Measurements from ENCODE around the gene RRAS2.
"Not testable (repeated sequence)": the region's sequence is repeated elsewhere in the genome, so short reads cannot be mapped to it uniquely, and the experiment has no call there.

RRAS2 gene

GRCh38 chr11:14373941-14374646 lies 15.1 kb upstream of the RRAS2 start:
- no peak for FAIRE-seq
- DNase-seq (ENCODE audit: extremely low spot score, insufficient read length, low read depth): no peak

DNA sequence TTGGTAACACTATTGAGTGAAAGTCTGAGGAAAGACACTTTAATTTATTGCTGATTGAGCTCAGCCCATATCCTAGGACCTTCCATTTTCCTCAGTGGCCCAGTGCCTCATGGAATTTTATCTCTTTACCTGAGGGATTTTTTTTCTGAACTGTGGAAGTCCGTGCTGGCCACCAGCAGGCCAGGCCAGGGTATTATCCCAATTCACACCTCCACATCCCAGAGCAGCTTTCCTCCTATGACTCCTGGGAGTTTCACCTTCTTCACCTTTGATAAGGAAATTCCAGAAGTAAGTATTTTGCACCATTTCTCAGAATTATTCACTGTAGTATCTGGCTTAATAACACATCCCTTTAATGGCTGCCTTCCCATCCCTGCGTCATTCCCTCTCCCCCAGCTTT lies 13.0 kb upstream of the RRAS2 start:
- FAIRE-seq (no peak), DNase-seq (ENCODE audit: extremely low spot score, insufficient read length, low read depth) (no peak)

DNA sequence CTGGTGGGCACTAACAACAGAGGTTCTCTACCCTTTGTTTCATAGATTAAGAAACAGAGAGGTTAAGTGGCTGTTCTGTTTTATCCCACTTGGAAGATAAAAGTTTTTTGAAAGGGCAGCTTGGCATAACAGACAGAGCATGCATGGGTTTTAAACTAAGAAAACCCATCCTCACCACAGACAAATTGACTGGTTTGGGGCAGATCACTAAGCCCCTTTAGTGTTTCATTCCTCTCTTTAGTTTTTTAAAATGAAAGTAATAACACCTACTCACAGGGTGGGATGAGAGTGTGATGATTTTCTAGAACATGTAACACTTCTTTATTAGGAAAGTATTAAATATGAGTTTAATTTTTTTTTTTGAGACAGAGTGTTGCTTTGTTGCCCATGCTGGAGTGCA lies 12.3 kb upstream of the RRAS2 start:
- DNase-seq (ENCODE audit: extremely low spot score, insufficient read length, low read depth) (no peak), FAIRE-seq (no peak)

DNA sequence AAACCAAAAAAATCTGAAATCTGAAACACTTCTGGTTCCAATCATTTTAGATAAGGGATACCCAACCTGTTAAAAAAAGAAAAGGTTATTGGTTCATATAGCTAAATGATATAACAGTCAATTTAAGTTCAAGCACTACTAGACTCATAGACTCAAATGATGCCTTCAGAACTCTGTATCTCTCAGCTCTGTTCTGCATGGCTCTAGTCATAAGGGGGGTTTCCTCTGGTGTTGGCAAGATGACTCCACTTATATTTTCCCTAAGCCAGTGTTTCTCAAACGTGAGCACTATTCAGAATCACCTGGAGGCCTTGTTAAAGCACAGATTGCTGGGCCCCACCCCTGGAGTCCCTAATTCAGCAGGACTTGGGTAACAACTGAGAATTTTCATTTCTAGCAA lies 11.5 kb upstream of the RRAS2 start:
- no peak for DNase-seq (ENCODE audit: extremely low spot score, insufficient read length, low read depth)
- FAIRE-seq: no peak

DNA sequence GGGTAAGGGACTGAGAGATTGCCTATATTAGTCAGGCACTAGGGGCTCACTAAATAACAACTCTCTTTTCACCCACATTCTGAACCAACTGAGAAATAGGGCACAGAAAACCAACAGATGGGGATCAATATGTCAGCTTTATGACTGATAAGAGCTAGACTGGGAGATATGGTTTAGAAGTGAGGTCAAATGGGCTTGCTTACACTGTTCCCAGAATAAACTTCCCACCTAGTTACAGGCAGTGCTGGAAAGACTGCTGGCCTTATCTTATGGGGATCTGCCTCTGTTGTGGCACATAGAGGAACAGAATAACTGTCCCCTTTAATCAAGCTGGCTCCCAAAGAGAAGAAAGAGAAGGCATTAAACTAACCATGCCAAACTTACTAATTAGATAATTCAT lies 10.6 kb upstream of the RRAS2 start:
- no peak for FAIRE-seq
- DNase-seq (ENCODE audit: extremely low spot score, insufficient read length, low read depth): no peak

DNA sequence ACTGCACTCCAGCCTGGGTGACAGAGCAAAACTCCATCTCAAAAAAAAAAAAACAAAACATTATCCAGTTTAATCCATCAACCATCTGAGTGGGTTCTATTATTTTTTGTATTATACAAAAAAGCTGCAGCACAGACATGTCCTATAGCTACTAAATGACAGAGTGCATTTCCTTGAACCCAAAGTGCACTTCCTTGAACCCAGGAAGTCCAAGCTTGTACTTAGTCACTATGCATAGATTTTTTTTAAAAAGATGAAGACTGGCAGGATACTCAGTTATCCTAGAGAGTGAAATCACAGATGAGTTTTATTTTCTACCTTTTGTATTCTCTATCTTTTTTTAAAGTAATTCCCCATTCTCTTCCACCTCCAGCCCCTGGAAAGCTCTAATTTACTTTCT lies 8.0 kb upstream of the RRAS2 start:
- DNase-seq (ENCODE audit: extremely low spot score, insufficient read length, low read depth): no peak
- no peak for FAIRE-seq

DNA sequence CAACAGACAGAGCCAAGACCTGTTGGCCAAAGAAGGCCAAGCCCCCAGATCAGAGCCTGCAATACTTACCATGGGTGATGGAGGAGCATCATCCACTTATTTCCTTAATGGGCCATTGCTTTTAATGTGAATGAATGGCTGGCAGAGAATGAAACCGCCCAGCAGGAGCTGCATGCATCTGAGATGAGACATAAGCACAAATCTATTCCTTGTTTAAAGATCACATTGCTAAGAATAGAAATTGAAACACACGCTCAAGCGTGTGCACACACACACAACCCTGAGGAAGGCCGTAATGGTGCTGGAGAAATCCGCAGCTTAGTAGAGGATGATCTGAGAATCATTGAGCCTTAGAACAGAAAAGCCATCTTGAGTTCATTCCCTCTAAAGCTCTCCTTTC lies 5.3 kb upstream of the RRAS2 start:
- DNase-seq (ENCODE audit: extremely low spot score, insufficient read length, low read depth) (no peak), FAIRE-seq (no peak)

- DNase-seq (ENCODE audit: extremely low spot score, insufficient read length, low read depth) (no peak), FAIRE-seq (no peak)
Observed at GRCh38 chr11:14362611-14363010, 3.6 kb upstream of the RRAS2 start.

DNA sequence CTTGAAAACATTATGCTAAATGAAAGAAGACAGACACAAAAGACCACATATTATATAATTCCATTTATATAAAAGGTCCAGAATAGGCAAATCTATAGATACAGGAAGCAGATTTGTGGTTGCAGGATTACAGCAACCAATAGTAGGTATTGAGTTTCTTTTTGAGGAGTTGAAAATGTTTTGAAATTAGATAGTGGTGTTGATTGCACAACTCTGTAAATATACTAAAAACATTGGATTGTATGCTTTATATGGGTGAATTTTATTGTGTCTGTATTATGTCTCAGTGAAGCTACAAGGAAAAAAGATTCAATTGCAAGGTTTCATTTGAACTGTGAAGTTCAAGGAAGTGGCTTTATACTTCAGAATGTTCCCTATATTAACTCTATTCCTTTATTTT lies 3.0 kb upstream of the RRAS2 start:
- FAIRE-seq: no peak

GRCh38 chr11:14360976-14361375 lies 2.0 kb upstream of the RRAS2 start:
- FAIRE-seq (no peak), DNase-seq (ENCODE audit: extremely low spot score, insufficient read length, low read depth) (no peak)

More for the DNA sequence above, 3.0 kb upstream of the RRAS2 start:
- DNase-seq (ENCODE audit: extremely low spot score, insufficient read length, low read depth): no peak

DNA sequence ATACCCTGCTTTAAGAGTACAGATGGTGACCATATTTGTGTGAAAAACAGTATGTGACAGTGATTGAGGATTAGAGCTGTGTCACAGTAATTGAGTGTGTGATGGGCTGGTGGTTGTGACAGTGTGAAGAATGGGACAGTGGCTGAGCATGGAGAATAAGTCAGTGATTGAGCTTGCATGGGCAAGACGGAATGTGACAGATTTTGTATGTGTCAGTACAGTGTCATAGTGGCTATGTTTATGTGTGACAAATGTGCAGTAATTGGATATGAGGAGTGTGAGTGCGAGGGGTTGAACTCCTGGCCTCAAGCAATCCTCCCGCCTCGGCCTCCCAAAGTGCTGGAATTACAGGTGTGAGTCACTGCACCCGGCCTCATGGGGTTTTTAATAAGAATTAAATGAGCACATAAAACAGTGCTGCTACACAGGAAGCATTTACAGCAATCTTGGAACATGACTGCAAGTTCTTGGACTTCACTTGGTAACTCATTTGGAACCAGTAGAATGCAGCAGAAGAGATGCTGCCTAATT lies 583 bp upstream of the RRAS2 start:
- FAIRE-seq: no peak
- no peak for DNase-seq (ENCODE audit: extremely low spot score, insufficient read length, low read depth)

DNA sequence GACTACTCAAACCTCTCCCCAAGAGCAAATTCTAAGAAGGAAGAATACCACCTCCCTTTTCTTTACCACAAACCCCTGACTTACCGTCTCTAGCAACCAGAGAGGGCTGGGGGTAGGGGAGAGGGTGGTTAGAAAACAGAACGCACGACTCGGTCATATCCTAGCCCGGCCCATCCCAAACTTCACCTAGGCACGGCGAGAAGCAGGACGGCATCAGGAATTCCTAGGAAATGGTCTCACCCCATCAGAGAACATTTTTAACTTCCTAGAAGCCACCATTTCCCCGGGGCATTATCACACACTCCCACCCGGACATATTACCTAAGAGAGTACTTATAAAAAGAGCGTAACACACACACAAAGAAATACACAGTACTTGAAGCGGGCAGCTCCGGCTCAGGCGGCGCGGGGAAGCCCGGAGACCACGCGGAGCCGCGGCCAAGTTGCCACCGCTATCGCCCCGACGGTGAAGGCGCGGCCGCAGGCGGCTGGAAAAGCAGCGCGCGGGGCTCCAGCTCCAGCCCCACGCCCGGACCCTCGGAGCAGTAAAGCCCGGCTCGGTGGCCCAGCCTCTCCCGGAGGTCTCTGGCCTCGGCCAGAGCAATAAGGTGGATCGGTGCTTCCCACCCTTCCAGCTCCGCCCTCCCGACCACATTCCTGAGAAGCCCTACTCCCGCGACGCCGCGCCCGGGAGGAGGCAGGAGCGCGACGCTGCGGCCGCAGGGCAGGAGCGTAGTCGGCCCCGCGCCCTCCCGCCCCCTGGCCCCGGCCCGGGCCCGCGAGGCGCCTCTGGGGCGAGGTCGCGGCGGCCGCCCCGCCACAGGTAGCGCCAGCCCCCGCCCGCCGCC lies 878 bp downstream of the RRAS2 start:
- DNase-seq (ENCODE audit: extremely low spot score, insufficient read length, low read depth) (no peak), FAIRE-seq (no peak)

DNA sequence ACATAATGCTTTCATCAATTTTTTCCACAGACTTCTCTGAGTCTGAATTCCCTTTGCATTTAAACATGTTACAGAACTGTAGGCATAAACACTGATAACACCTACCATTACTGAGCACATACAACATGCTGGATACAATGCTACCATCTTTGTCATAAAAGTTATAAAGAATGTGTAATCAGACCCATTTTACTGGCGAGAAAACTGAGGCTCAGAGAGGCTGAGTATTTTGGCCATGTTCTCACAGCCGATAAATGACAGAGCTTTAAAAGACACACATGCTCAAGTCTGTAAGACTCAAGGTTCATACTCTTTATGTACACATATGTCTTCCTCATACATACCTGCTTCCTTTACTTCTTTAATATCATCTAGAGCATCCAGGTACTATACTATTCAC lies 2.6 kb downstream of the RRAS2 start:
- DNase-seq (ENCODE audit: extremely low spot score, insufficient read length, low read depth) (no peak), FAIRE-seq (no peak)

- DNase-seq (ENCODE audit: extremely low spot score, insufficient read length, low read depth); FAIRE-seq: not testable (repeated sequence)
Observed at GRCh38 chr11:14354604-14355003, 4.4 kb downstream of the RRAS2 start.

DNA sequence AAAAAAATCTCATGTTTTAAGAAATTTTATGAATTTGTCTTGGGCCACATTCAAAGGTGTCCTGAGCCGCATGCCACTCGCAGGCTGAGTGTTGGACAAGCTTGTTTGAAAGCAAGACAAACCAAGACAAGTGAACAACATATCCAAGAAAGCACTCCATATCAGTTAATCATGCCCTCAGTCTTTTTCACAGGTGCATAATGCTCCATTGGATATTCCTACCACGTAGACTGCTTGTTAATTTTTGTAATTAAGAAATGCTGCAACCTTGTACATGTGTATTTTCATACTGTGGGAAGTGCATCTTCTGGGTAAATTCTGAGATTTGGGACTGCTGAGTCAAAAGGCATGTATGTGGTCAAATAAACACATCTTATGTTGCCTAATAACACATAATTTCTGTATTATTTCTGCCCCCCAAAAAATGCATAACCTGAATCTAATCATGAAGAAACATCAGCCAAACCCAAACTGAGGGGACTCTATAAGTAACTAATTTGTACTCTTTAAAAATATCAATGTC lies 8.2 kb downstream of the RRAS2 start:
- FAIRE-seq (no peak), DNase-seq (ENCODE audit: extremely low spot score, insufficient read length, low read depth) (no peak)

DNA sequence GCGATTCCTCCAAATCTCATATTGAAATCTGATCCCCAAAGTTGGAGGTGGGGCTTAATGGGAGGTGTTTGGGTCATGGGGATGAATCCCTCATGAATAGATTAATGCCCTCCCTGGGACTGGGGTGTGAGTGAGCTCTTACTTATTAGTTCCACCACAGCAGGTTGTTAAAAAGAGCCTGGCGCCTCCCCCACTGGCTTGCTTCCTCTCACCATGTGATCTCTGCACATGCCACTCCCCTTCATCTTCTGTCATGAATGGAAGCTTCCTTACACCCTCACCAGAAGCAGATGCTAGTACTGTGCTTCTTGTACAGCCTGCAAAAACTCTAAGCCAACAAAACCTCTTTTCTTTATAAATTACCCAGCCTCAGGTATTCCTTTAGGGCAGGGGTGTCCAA lies 8.8 kb downstream of the RRAS2 start:
- FAIRE-seq (no peak), DNase-seq (ENCODE audit: extremely low spot score, insufficient read length, low read depth) (no peak)

DNA sequence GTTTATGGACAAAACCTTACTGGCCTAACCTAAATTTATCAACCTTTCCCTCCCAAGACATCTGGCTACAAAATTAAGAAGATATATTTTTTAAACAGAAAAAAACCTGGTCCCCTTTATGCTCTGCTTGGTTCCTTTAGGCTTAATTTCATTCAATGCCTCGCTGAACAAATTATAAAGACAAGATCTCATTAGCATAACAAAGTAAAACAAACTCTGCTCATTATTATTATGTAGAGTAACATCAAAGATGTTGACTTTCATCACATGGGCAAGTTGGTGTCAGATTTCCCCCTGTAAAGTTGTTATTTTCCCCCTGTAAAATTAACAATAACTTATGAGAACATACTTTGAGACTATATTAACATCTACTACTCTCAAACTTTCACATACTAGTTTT lies 11.0 kb downstream of the RRAS2 start:
- no peak for FAIRE-seq
- no peak for DNase-seq (ENCODE audit: extremely low spot score, insufficient read length, low read depth)

DNA sequence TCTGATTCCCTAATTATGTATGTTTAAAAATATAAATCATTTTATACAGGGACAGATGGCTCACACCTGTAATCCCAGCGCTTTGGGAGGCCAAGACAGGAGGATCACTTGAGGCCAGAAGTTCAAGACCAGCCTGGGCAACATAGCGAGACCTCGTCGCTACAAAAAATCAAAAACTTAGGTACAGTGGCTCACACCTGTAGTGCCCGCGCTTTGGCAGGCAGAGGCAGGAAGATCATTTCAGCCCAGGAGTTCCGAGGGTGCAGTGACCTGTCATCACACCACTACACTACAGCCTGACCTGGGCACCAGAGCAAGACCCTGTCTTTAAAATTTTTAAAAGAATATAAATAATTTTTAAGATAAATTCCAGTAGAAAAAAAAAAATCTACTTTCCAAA lies 11.5 kb downstream of the RRAS2 start:
- FAIRE-seq (no peak), DNase-seq (ENCODE audit: extremely low spot score, insufficient read length, low read depth) (no peak)

DNA sequence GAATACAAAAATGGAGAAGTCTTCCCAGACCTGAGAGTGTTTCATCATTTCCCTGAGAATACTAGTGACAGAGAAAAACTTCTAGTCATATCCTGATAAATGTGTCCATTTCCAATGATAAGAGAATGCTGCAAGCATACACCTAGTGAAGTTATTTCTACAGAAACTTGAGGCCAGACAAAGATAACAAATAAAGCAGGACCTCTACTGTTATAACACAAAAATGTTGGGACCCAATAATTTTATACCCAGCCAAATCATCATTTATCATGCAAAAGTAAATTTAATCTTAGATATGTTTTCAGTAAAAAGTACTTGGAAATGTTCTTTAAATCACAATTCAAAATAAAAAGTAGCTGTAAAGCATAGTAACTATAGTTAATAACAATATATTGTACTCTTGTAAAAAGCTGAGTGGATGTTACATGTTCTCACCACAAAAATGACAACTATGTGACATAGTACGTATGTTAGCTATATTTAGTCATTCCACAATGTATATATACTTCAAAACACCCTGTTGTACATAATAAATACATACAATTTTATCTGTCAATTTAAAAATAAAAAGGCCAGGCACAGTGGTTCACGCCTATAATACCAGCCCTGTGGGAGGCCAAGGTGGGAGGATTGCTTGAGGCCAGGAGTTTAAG lies 12.6 kb downstream of the RRAS2 start:
- DNase-seq (ENCODE audit: extremely low spot score, insufficient read length, low read depth) (no peak), FAIRE-seq (no peak)

DNA sequence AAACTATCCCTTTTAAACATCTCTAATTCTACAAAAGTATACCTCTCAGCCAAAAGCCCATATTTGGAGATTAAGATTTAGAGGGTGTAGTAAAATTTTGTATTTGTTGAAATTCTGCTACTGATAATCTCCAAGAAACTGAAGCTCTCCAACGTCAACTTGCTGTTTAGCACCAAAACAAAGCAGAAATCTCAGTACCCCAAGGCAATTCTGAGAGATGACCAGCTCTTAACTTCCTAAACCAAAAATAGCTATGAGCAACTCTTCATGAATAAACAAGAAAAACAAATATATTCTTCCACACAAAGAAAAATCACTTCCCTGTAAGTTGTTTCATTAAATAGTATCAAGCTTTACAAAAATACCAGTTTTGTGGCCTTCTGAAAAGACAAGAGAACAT lies 13.3 kb downstream of the RRAS2 start:
- DNase-seq (ENCODE audit: extremely low spot score, insufficient read length, low read depth): no peak
- no peak for FAIRE-seq

GRCh38 chr11:14345016-14345415 lies 14.0 kb downstream of the RRAS2 start:
- not testable (repeated sequence) for FAIRE-seq

More at GRCh38 chr11:14345016-14345415, 14.0 kb downstream of the RRAS2 start:
- not testable (repeated sequence) for DNase-seq (ENCODE audit: extremely low spot score, insufficient read length, low read depth)

Data from GM18507 (cell line).